M059J (cell line): ENCODE measurements around the gene SLC25A46. TPM values are rescaled to one million over a fixed set of nuclear protein-coding genes. Genes with fewer than 3 reads are reported as not detected.
"Not testable (repeated sequence)": the region's sequence is repeated elsewhere in the genome, so short reads cannot be mapped to it uniquely, and the experiment has no call there.

ENCODE experiments used
- DNase-seq: peaks from one replicate; pipeline ENCODE4 v3.0.0-alpha.2; 2012; ENCODE audit warnings: low read depth
- total RNA-seq: library from RNA; depleted of rRNA; stranded (reverse); fragments of >200 nt; shearing (Covaris generic); gene quantifications from 2 replicates; pipeline ENCODE4 v1.2.3, GENCODE V29; 2014; rRNA removed

SLC25A46 gene
- total RNA-seq = 57.8 and 76.7 TPM in 2 replicates

GRCh38 chr5:110738812-110739651 is at the start of gene SLC25A46:
Gene SLC25A46 (plus strand): TSS chr5:110739007. CDS start chr5:110739120, 113 bp downstream.
- peak; percentile 89 for DNase-seq

DNA sequence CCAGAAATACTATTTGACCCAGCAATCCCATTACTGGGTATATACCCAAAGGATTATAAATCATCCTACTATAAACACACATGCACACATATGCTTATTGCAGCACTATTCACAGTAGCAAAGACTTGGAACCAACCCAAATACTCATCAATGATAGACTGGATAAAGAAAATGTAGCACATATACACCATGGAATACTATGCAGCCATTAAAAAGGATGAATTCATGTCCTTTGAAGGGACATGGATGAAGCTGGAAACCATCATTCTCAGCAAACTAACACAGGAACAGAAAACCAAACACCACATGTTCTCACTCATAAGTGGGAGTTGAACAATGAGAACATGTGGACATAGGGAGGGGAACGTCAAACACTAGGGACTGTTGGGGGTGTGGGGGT is 48.2 kb upstream of the SLC25A46 start:
- DNase-seq = not testable (repeated sequence)

- not testable (repeated sequence) for DNase-seq
Measured at GRCh38 chr5:110692669-110693068, 46.1 kb upstream of the SLC25A46 start.

- no peak for DNase-seq
Measured at GRCh38 chr5:110702300-110702699, 36.5 kb upstream of the SLC25A46 start.

DNA sequence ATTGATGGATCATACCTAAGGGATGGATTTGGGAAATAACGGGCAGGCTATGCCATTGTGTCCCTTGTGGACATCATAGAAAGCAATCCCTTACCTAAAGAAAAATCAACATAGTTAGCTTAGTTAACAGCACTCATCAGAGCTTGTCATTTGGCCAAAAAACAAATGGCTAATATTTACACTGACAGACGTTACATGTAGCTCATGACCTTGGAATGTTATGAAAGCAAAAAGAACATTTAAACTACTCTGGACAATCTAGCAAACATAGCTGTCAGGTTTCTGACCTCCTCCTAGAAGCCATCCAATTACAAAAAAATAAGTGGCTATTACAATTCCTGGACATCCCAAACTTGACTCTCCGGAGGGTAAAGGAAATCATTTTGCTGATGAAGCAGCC is 36.1 kb upstream of the SLC25A46 start:
- DNase-seq = no peak

- DNase-seq = no peak
Measured at GRCh38 chr5:110703481-110703880, 35.3 kb upstream of the SLC25A46 start.

GRCh38 chr5:110705349-110705748 is 33.5 kb upstream of the SLC25A46 start:
- no peak for DNase-seq

- DNase-seq = no peak
Measured at GRCh38 chr5:110707260-110707844, 31.5 kb upstream of the SLC25A46 start.

- DNase-seq = peak; percentile 4
Measured at GRCh38 chr5:110716247-110717245, 22.3 kb upstream of the SLC25A46 start.

DNA sequence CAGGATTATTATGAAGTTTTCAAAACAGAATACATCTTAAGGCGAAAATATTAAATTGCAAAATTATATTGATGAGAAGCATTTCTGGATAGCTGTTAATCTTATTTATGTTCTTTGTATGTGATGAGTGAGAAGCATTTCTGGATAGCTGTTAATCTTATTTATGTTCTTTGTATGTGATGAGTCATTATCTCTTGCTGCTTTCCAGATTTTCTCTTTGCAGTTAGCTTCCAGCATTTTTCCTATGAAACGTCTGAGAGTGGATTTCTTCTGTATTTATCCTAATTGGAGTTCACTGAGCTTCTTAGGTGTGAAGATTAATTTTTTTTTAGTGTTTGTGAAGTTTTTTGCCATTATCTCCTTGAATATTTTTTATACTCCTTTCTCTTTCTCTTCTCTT is 20.5 kb upstream of the SLC25A46 start:
- DNase-seq = no peak

DNA sequence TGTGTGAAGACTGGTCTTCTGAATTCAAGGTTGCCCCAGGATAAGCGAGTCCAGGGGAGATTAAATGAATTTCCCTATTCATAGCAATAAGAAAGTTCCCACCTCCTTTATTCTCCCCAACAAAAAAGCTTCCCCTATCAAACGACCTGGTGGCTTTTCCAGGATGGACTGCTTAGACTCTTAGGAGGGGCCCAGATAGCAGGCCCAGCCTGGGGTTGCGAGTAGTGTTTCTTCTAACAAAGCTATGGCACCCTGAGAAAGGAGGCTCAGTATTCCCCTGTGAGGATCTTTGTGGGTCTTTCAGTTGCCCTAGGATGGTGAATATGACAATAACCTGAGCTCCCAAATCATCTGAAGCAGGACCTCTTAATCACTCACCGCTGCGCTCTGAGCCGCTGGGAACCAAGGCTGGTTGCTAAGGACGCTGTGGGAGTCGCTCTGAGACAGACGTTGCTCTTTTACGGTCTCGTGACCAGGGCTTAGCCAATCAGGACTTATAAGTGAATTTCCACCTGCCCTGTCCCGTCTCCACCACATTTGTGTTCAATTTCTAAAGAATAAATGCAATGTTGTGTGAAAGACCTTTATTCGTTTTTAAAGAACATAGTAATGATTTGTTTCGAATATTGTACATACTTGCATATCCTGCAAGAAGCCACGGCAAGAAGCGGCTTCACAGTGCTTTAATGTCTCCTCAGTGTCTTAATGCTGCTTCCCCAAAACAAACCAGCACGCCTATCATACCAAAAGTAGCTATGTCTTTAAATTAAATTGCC is 12.4 kb upstream of the SLC25A46 start, which contains the start of gene TMEM232:
TSS of gene TMEM232 (minus strand) at position 423 of the 776 bp plus-strand sequence. CDS start 59,319 bp downstream, outside the sequence.
- peak; percentile 90 for DNase-seq

- peak; percentile 22 for DNase-seq
Measured at GRCh38 chr5:110727025-110727314, 11.8 kb upstream of the SLC25A46 start.

DNA sequence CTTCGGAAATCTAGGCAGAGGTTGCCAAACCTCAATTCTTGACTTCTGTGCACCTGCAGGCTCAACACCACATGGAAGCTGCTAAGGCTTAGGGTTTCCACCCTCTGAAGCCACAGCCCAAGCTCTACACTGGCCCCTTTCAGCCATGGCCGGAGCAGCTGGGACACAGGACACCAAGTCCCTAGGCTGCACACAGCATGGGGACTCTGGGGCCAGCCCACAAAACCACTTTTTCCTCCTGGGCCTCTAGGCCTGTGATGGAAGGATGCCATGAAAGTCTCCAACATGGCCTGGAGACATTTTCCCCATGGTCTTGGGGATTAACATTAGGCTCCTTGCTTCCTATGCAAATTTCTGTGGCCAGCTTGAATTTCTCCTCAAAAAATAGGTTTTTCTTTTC is 7.3 kb upstream of the SLC25A46 start:
- DNase-seq = not testable (repeated sequence)

DNA sequence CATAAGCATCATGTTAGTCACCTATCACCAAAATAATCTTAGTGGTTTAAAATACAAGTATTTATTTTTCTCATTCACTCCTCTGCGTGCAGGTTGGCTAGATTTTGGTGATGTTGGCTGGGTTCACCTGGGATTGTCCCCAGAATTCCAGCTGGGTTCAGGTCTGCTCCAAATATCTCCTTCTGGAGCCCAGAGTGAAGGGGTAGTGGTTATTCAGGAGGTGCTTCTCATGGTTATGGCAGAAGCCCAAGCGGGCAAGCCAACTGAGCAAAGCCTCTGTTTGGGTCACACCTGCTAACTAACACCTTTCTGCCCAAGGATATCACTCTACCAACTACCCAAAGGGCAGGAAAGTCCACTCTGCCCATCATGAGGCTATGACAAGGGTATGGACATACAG is 4.7 kb upstream of the SLC25A46 start:
- DNase-seq = no peak

DNA sequence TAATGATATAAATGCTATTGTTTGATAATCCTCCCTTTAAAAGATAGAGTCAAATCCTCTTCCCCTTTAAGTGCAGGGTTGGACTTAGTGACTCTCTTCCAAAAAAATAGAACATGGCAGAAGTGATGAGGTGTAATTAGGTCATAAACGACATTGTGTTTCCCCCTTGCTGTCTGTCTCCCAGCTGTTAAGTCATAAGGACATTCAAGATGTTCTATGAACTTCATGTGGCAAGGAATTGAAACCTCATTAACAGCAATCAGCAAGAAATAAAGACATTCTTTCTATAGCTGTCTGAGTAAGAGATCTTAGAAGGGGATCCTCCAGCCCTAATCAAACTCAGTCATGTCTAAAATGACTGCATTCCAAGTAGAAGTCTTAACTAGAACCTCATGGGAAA is 3.3 kb upstream of the SLC25A46 start:
- DNase-seq = no peak

GRCh38 chr5:110736753-110737152 is 2.1 kb upstream of the SLC25A46 start:
- peak; percentile 2 for DNase-seq

DNA sequence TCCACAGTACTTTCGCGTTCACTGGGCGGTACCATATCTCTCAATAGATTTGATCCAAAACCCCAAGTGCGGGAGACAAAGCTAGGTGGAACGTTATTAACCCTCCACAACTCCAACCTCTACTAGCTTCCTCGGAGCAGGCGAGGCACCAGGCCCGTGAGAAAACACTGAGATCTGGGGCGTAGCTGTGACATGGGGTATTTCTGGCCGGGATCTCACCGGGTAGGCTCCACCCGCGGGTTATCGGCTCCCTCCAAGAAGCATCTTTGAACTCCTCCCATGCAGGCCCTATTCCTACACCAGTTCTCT is 350 bp upstream of the SLC25A46 start:
- no peak for DNase-seq

- DNase-seq = peak; percentile 93
Measured at GRCh38 chr5:110751902-110752762, 13.3 kb downstream of the SLC25A46 start.

GRCh38 chr5:110752953-110753352 is 14.1 kb downstream of the SLC25A46 start:
- no peak for DNase-seq

GRCh38 chr5:110753600-110753999 is 14.8 kb downstream of the SLC25A46 start:
- no peak for DNase-seq
